GM21619 (cell line): ENCODE data around the gene SMIM38.
"Not testable (repeated sequence)": the region's sequence is repeated elsewhere in the genome, so short reads cannot be mapped to it uniquely, and the experiment has no call there.

Source experiments
- ATAC-seq: cut with Tn5 transposase; IDR thresholded peaks from one replicate; pipeline ENCODE4 v1.9.1; 2021; ENCODE audit not compliant: unreplicated experiment

Gene SMIM38

DNA sequence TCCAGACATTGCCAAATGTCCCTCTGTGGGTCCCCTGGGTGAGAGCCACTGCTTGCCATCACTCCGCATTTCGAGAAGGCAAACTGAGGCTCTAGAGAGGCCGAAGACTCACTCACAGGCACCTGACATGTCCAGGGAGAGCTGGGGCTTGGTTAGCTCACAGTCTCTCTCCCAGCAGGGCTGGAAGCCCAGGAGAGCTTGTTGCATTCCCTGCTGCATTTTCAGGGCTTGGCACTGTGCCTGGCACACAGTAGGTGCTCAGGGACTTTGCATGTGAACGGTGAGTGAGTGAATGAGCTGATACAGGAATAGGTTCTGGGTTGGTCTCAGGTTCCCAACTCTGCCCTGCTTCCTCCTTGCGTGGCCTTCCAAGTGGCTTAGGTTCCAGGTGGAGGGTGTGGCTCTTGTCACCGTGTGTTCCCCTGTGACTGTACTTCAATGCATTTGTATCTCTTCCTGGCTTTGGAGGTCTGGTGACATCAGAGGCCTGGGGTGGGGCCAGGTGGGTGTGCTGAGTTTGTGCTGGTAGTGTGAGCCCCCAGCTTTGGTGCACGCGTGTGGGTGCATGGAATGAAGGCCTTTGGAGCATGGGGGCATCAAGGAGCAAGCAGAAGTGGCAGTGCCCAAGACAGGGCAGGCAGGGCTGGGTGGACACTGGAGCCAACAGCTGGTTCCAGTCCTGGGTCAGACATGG, 18.4 kb upstream of the SMIM38 start:
- ATAC-seq: no peak

GRCh38 chr11:69138265-69138664, 17.5 kb upstream of the SMIM38 start:
- no peak for ATAC-seq

- not testable (repeated sequence) for ATAC-seq
Measured at GRCh38 chr11:69140161-69140560, 15.6 kb upstream of the SMIM38 start.

DNA sequence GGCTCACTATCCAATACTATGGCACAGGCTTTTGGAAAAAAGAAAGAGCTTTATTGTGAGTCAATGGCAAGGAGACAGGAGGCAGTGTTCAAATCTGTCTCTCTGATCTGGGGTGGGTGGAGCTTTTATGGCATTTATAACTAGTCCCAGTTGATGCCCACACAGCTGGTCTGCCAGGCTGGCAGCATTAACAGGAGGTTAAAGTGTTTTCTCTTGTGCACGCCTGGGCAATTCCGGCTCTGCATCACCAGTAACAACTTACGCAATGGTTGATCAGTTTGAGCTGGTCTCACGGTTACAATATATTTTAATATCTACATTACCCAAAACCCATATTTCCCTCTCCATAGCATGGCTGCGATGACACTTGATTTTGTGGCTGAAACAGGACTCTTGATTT, 15.1 kb upstream of the SMIM38 start:
- ATAC-seq: no peak

- no peak for ATAC-seq
Measured at GRCh38 chr11:69141742-69142141, 14.0 kb upstream of the SMIM38 start.

GRCh38 chr11:69142895-69143294, 12.8 kb upstream of the SMIM38 start:
- no peak for ATAC-seq

DNA sequence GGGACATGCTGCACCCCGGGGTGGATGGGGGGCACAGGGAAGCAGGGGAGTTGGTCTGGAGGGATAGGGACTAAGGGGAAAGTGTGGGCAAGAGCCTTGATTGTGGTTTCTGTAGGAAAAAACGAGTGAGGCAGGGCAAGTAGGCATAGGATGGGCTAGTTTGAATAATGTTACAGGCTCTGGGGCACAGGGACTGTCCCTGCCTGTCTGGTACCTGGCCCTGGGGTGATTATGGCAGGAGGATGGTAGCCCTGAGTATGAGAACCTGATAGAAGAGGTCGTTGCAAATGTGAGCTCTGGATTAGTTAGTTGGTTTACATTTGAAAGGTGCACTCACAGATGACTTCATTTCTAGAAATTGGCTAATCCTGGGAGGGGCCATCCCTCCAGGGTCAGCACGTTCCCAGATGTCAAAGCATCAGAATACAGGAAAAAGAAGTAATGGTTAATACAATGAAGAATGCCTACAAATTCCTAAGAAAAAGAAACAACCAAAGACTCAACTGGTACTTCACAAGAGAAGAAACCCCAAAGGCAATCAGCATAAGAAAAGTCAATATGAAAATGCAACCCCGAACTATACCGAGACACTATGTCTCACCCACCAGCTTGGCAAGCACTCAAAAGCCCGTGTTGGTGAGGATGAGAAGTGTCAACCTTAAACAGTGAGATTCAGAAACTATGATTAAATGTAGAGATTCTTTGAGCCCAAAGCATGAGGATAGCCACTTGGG, 11.3 kb upstream of the SMIM38 start:
- no peak for ATAC-seq

DNA sequence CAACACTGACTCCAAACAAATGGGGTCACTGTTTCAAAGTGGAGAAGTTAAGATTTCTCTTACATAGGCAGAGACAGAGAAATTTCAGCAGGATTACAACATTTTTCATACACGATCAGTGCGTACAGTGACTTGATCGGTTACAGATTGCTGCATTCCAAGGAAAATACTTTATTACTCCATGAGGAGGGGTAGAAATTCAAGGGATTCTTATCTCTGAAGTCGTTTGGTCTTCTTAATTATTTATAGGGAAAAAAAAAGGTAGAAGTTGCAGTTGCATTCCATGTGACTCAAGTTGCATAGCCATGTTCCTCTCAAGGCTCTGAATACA, 10.7 kb upstream of the SMIM38 start:
- ATAC-seq: no peak

GRCh38 chr11:69148377-69148762, 7.4 kb upstream of the SMIM38 start:
- ATAC-seq: no peak

DNA sequence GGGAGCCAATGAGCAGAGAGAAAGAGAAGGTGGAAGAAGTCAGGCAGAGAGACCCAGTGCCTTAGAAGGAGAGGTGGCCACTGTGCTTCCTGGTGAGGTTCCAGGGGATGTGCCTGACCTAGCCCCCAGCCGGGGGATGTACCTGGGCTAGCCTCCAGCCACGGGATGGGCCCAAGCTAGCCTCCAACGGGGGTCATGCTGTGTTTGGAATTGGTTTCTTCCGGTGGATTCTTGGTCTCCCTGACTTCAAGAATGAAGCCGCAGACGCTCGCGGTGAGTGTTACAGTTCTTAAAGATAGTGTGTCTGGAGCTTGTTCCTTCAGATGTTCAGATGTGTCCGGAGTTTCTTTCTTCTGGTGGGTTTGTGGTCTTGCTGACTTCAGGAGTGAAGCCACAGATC, 6.9 kb upstream of the SMIM38 start:
- no peak for ATAC-seq

DNA sequence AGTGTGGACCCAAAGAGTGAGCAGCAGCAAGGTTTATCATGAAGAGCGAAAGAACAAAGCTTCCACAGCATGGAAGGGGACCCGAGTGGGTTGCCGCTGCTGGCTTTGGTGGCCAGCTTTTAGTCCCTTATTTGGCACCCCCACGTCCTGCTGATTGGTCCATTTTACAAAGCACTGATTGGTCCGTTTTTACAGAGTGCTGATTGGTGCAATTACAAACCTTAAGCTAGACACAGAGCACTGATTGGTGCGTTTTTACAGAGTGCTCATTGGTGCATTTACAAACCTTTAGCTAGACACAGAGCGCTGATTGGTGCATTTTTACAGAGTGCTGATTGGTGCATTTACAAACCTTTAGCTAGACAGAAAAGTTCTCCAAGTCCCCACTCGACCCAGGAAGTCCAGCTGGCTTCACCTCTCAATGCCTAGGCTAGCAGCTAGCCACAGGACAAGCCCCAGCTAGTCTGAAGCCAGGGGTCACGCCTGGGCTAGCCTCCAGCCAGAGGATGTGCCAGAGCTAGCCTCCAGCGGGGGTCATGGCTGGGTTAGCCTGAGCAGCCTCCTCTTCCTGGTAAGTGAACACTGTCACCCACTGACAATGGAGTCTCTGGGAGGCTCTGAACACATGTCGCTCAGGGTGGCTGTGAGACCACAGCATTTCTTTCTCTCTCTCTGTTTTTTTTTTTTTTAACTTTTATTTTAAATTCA, 6.2 kb upstream of the SMIM38 start:
- not testable (repeated sequence) for ATAC-seq

DNA sequence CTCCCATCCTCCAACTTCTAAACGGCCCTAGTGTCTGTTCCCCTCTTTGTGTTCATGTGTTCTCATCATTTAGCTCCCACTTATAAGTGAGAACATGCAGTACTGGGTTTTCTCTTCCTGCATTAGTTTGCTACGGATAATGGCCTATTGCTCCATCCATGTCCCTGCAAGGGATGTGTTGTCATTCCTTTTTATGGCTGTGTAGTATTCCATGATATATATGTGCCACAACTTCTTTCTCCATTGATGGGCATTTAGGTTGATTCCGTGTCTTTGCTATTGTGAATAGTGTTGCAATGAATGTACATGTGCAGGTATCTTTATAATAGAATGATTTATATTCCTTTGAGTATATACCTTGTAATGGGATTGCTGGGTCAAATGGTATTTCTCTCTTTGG, 5.6 kb upstream of the SMIM38 start:
- ATAC-seq: no peak

GRCh38 chr11:69151836-69152235, 3.9 kb upstream of the SMIM38 start:
- ATAC-seq: no peak

DNA sequence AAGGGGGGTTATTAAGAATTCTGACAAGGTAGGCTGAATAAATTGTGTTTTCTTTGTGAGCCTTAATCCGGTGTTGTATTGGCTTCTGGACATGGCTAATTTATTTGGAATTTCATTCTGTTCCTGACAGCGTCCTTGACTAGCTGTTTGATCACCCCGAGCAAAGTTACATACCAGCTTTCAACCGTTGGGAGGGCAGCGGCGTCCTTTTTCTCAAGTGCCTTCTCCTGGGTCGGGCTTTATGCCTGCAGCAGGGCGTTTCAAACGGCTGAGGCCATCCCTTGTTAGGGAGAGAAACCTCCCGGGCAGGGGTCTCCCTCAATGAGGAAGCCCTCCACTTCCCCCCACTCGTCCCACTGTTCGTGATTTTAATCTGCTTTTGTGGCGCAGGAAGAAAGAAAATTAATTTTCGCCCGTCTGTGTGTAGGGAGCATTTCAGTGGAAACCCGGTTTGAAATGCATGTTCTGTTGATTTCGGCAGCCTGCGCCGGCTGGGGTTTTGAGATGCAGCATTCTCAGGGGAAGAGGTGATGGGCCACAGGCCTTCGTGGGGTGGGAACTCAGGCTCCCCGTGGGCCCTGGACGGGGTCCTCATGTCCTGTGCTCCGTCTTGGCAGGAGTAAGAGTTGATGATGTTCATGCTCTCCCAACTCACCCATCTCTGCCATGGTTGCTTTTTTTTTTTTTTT, 2.9 kb upstream of the SMIM38 start:
- no peak for ATAC-seq

GRCh38 chr11:69153661-69154060, 2.1 kb upstream of the SMIM38 start:
- ATAC-seq: no peak

DNA sequence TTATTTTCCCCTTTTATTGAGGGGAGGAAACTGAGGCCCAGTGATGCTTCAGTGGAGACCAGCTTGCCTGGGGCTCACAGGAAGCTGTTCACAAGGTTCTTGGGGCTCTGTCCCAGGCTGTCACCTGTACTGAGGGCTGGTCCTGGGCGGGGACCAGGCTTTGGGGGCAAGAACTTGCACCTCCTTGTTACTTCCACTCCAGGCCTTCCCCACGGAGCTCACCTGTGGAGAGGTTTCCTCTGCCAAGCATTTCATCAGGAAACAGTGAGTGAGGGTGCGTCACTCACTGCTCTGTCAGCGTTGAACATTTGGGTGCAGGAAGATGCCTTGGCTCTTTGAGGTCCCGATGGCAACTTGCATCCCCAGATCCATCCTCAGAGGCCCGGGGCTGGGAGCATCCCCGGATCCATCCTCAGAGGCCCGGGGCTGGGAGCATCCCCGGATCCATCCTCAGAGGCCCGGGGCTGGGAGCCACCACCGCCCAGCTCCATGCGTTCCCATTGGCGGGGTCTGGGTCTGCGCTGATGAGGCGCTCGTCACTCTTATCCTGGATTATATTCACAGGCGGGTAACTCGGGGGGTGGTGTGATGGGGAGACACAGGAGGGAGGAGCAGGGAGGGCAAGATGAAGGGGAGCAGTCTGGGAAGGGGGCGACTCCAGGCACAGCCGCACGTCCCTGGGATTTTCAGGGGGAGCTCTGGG, 1.4 kb upstream of the SMIM38 start:
- ATAC-seq: no peak

- ATAC-seq: no peak
Measured at GRCh38 chr11:69154938-69155301, 815 bp upstream of the SMIM38 start.

DNA sequence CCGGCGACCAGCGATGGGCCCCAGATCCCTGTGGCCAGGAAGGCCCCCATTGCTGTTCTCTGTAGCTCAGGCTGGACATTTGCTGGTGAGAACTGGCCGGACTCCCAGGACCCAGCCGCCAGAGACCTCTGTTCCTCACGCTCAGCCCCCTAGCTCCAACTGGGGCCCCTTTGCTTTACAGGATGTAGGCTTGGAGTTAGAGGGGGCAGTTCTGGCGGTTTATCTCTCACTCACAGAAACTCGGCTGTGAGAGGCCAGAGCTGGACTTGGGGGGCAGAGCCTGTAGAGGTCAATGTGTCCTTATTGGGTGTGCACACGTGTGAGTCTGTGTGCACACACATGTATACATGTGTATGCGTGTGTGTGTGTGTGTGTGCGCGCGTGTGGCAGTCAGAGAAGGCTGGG, 502 bp downstream of the SMIM38 start:
- ATAC-seq: no peak

GRCh38 chr11:69156673-69157155, 979 bp downstream of the SMIM38 start:
- ATAC-seq: no peak

- ATAC-seq: no peak
Measured at GRCh38 chr11:69157156-69157821, 1.6 kb downstream of the SMIM38 start.
